HG03469 (cell line): ENCODE results near the gene NPBWR2.

Experiments
- ATAC-seq: cut with Tn5 transposase; IDR thresholded peaks from one replicate; pipeline ENCODE4 v1.9.1; 2021; ENCODE audit warnings: mild to moderate bottlenecking, moderate library complexity, moderate number of reproducible peaks; ENCODE audit not compliant: unreplicated experiment

NPBWR2 gene

GRCh38 chr20:64105846-64106434 lies 1.4 kb downstream of the NPBWR2 start:
- no peak for ATAC-seq

GRCh38 chr20:64104667-64105451 lies 2.5 kb downstream of the NPBWR2 start:
- ATAC-seq = no peak

- no peak for ATAC-seq
These were observed 3.3 kb downstream of the NPBWR2 start for GRCh38 chr20:64103871-64104666.

- ATAC-seq = no peak
These were observed 4.6 kb downstream of the NPBWR2 start for GRCh38 chr20:64102647-64103354.

GRCh38 chr20:64101731-64102621 lies 5.4 kb downstream of the NPBWR2 start:
- ATAC-seq = no peak

GRCh38 chr20:64100946-64101688 lies 6.2 kb downstream of the NPBWR2 start:
- ATAC-seq = no peak

GRCh38 chr20:64100566-64100888 lies 6.8 kb downstream of the NPBWR2 start:
- no peak for ATAC-seq

GRCh38 chr20:64099880-64100565 lies 7.3 kb downstream of the NPBWR2 start:
- ATAC-seq = no peak

- no peak for ATAC-seq
These were observed 8.1 kb downstream of the NPBWR2 start for GRCh38 chr20:64099086-64099786.

GRCh38 chr20:64098471-64099013 lies 8.8 kb downstream of the NPBWR2 start:
- ATAC-seq = no peak

GRCh38 chr20:64096535-64096934 lies 10.8 kb downstream of the NPBWR2 start:
- ATAC-seq = no peak

- ATAC-seq = no peak
These were observed 11.4 kb downstream of the NPBWR2 start for GRCh38 chr20:64095927-64096326.

GRCh38 chr20:64095455-64095854 lies 11.9 kb downstream of the NPBWR2 start:
- ATAC-seq = no peak

- no peak for ATAC-seq
These were observed 14.3 kb downstream of the NPBWR2 start for GRCh38 chr20:64093013-64093503.

GRCh38 chr20:64092258-64093012 lies 14.9 kb downstream of the NPBWR2 start:
- ATAC-seq = no peak

GRCh38 chr20:64091770-64092169 lies 15.6 kb downstream of the NPBWR2 start:
- no peak for ATAC-seq

- ATAC-seq = no peak
These were observed 16.0 kb downstream of the NPBWR2 start for GRCh38 chr20:64091340-64091739.
